ENCODE data around the gene C22orf42.

DNA sequence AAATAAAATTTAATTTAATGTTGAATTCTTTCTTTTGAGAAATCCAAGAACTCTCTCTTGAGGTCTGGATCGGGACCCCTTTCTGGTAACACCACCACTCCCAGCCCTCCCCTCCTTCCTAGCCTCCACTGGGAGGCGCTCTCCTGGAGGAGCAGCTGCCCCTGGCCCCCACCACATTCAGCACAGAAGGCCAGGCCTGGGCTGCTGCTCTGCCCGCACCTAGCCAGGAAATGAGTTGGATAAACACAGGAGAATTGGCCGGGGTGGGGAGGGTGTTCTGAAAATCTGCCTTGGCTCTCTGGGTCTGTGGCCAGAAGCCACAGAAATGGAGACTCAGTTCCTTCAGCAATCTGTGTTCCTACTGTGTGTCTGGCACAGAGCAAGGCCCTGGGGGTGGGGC is 31.2 kb downstream of the C22orf42 start:
- TF ChIP-seq, protein P1, sequence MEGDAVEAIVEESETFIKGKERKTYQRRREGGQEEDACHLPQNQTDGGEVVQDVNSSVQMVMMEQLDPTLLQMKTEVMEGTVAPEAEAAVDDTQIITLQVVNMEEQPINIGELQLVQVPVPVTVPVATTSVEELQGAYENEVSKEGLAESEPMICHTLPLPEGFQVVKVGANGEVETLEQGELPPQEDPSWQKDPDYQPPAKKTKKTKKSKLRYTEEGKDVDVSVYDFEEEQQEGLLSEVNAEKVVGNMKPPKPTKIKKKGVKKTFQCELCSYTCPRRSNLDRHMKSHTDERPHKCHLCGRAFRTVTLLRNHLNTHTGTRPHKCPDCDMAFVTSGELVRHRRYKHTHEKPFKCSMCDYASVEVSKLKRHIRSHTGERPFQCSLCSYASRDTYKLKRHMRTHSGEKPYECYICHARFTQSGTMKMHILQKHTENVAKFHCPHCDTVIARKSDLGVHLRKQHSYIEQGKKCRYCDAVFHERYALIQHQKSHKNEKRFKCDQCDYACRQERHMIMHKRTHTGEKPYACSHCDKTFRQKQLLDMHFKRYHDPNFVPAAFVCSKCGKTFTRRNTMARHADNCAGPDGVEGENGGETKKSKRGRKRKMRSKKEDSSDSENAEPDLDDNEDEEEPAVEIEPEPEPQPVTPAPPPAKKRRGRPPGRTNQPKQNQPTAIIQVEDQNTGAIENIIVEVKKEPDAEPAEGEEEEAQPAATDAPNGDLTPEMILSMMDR (IDR thresholded peaks at IDR 0.05 in 8 of 11, conservative IDR thresholded peaks at IDR 0.05 in 3 of 11) = no peak
- no peak for TF ChIP-seq POLR2A (IDR thresholded peaks at IDR 0.05)

Data from spleen (tissue), 7 donors.